Thoracic aorta (tissue), 2 donors: ENCODE measurements around the gene CKAP4. TPM values are rescaled to one million over a fixed set of nuclear protein-coding genes. Genes with fewer than 3 reads are reported as not detected.
A peak's percentile ranks its signal among the peaks of the same experiment; 100 is the strongest.

ENCODE experiments used
- ATAC-seq: fragments of 150-250 bp; one replicate; pipeline ENCODE4 v1.8.0; 2017; ENCODE audit warnings: low read depth; ENCODE audit not compliant: insufficient number of reproducible peaks, low FRiP score
- DNase-seq: peaks from one replicate; pipeline ENCODE4 v3.0.0-alpha.2; 2020; ENCODE audit warnings: low spot score
- H3K27ac ChIP-seq, 2 donors: fragments of 200-600 bp; sonication (generic); 1 replicate in 1 of 2; 2 replicates in 1 of 2; pipeline ENCODE4 v1.5.1; 2016; ENCODE audit warnings: mild to moderate bottlenecking in 2 of 2, moderate library complexity in 2 of 2
- H3K27me3 ChIP-seq: fragments of 200-600 bp; sonication (generic); replicated peaks from 2 replicates; pipeline ENCODE4 v1.6.0; 2016; ENCODE audit warnings: mild to moderate bottlenecking; ENCODE audit not compliant: insufficient read depth
- H3K36me3 ChIP-seq: fragments of 200-600 bp; sonication (generic); one replicate; pipeline ENCODE4 v1.5.1; 2016
- H3K4me1 ChIP-seq, 2 donors: fragments of 200-600 bp; sonication (generic); 1 replicate in 1 of 2; 2 replicates in 1 of 2; pipeline versions ENCODE4 v1.5.1 to v1.6.0; 2016; ENCODE audit warnings: low read depth in 2 of 2, mild to moderate bottlenecking in 1 of 2; ENCODE audit not compliant: control insufficient read depth in 1 of 2
- H3K4me3 ChIP-seq: fragments of 200-600 bp; sonication (generic); 2 replicates; pipeline ENCODE4 v1.5.1; 2016; ENCODE audit warnings: mild to moderate bottlenecking
- H3K9me3 ChIP-seq: fragments of 200-600 bp; sonication (generic); 2 replicates; pipeline ENCODE4 v1.5.1; 2016
- total RNA-seq, 2 donors: library from RNA; depleted of rRNA; stranded (reverse); fragments of >200 nt; gene quantifications; one replicate each; pipeline versions ENCODE4 v1.1.0 to v1.2.3, GENCODE V29; 2016
- TF ChIP-seq, protein P1 (sequence below): fragments of 200-600 bp; sonication (generic); IDR thresholded peaks from one replicate; pipeline ENCODE4 v1.5.1; 2019; ENCODE audit warnings: antibody characterized with exemption

CKAP4 gene
- total RNA-seq, 2 donors from 2014 or later: 81.4 to 85.1 TPM

DNA sequence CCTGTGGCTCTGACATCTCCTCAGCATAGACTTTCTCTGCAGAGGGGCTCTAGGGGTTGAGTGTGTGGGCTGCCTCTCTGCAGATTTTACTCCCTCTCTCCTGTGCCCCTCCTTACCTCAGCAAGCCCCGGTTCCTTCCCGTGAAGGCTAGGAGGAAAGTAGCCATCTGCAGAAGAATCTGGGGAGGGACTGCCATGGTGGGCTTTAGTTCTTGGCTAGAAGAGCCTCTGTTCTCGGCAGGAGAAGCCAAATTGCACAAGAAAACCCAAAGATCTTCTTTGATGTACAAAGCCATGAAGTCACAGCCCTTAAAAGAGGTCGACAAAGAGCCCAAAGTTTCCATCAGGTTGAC lies 23.5 kb downstream of the CKAP4 start:
- H3K36me3 ChIP-seq: no peaks in the 10 kb centered on the region
- peaks cover 0 to 12% of the 10 kb centered on the region in 2 donors for H3K4me1 ChIP-seq
- H3K27me3 ChIP-seq: no peaks in the 10 kb centered on the region
- no peak for ATAC-seq
- DNase-seq: no peak
- H3K4me3 ChIP-seq: no peak overlapping the region
- H3K9me3 ChIP-seq: no peaks in the 10 kb centered on the region
- no peak overlapping the region for H3K27ac ChIP-seq
- TF ChIP-seq, protein P1, sequence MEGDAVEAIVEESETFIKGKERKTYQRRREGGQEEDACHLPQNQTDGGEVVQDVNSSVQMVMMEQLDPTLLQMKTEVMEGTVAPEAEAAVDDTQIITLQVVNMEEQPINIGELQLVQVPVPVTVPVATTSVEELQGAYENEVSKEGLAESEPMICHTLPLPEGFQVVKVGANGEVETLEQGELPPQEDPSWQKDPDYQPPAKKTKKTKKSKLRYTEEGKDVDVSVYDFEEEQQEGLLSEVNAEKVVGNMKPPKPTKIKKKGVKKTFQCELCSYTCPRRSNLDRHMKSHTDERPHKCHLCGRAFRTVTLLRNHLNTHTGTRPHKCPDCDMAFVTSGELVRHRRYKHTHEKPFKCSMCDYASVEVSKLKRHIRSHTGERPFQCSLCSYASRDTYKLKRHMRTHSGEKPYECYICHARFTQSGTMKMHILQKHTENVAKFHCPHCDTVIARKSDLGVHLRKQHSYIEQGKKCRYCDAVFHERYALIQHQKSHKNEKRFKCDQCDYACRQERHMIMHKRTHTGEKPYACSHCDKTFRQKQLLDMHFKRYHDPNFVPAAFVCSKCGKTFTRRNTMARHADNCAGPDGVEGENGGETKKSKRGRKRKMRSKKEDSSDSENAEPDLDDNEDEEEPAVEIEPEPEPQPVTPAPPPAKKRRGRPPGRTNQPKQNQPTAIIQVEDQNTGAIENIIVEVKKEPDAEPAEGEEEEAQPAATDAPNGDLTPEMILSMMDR: no peak

GRCh38 chr12:106223485-106224354 lies 24.1 kb downstream of the CKAP4 start:
- H3K4me1 ChIP-seq: peaks cover 0 to 12% of the 10 kb centered on the region in 2 donors
- H3K4me3 ChIP-seq: no peak overlapping the region
- DNase-seq (no peak), ATAC-seq (peak; percentile 54)
- no peaks in the 10 kb centered on the region for H3K27me3 ChIP-seq
- no peaks in the 10 kb centered on the region for H3K36me3 ChIP-seq
- H3K9me3 ChIP-seq: no peaks in the 10 kb centered on the region
- TF ChIP-seq, protein P1: peak; percentile 90
- H3K27ac ChIP-seq: peak overlapping the region; percentile 5

DNA sequence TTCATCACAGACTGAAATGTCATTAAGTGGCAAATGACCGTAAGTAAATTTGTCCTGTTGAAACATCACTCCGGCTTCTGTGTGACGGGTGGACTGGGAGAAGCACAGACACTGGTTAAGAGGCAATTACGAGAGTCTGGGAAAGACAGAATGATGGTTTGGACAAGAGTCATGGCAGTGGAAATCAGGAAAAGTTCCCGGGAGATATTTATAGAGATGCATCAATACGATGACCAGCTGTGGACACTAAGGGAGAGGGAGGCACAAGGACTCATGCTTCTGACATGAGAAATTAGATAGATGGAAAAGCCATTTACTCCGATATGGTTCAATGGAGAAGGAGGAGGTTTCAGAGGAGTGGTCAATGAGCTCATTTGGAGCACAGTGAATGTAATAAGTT lies 27.3 kb downstream of the CKAP4 start:
- Histone ChIP-seq H3K36me3 (no peaks in the 10 kb centered on the region), H3K9me3 (peaks cover 15% of the 10 kb centered on the region), H3K4me1 (peaks cover 0 to 12% of the 10 kb centered on the region in 2 donors), H3K4me3 (no peak overlapping the region), H3K27ac (no peak overlapping the region), H3K27me3 (no peaks in the 10 kb centered on the region)
- ATAC-seq (no peak), DNase-seq (no peak)
- TF ChIP-seq, protein P1: no peak

GRCh38 chr12:106219043-106219442 lies 28.8 kb downstream of the CKAP4 start:
- peaks cover 15% of the 10 kb centered on the region for H3K9me3 ChIP-seq
- DNase-seq (no peak), ATAC-seq (no peak)
- H3K27ac ChIP-seq: no peak overlapping the region
- no peaks in the 10 kb centered on the region for H3K36me3 ChIP-seq
- H3K4me3 ChIP-seq: no peak overlapping the region
- TF ChIP-seq, protein P1: no peak
- no peaks in the 10 kb centered on the region for H3K27me3 ChIP-seq
- H3K4me1 ChIP-seq: peaks cover 0 to 11% of the 10 kb centered on the region in 2 donors

DNA sequence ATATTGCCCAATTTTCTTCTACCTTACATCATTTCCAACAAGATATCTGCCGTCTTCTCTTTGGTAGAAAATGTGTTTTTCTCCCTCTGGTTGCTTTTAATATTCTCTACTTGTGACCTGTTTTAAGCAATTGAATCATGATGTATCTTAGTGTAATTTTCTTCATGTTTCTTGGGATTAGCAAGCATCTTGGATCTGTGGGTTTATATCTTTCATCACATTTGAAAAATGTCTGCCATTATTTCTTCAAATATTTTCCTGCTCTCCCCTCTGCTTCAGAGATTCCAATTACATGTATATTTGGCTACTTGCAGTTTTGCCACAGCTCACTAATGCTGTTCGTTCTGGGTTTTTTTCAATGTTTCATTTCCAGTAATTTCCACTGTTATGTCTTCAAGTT lies 30.1 kb downstream of the CKAP4 start:
- no peak overlapping the region for H3K27ac ChIP-seq
- no peaks in the 10 kb centered on the region for H3K36me3 ChIP-seq
- peaks cover 15% of the 10 kb centered on the region for H3K9me3 ChIP-seq
- H3K4me1 ChIP-seq: no peaks in the 10 kb centered on the region
- no peak overlapping the region for H3K4me3 ChIP-seq
- no peak for DNase-seq
- no peak for ATAC-seq
- H3K27me3 ChIP-seq: no peaks in the 10 kb centered on the region
- TF ChIP-seq, protein P1: no peak
